ENCODE measurements around the gene C1GALT1. TPM values are rescaled to one million over a fixed set of nuclear protein-coding genes. Genes with fewer than 3 reads are reported as not detected.
"Not testable (repeated sequence)": the region's sequence is repeated elsewhere in the genome, so short reads cannot be mapped to it uniquely, and the experiment has no call there.

The C1GALT1 gene
- 42.1 and 44.2 TPM in 2 replicates for total RNA-seq

DNA sequence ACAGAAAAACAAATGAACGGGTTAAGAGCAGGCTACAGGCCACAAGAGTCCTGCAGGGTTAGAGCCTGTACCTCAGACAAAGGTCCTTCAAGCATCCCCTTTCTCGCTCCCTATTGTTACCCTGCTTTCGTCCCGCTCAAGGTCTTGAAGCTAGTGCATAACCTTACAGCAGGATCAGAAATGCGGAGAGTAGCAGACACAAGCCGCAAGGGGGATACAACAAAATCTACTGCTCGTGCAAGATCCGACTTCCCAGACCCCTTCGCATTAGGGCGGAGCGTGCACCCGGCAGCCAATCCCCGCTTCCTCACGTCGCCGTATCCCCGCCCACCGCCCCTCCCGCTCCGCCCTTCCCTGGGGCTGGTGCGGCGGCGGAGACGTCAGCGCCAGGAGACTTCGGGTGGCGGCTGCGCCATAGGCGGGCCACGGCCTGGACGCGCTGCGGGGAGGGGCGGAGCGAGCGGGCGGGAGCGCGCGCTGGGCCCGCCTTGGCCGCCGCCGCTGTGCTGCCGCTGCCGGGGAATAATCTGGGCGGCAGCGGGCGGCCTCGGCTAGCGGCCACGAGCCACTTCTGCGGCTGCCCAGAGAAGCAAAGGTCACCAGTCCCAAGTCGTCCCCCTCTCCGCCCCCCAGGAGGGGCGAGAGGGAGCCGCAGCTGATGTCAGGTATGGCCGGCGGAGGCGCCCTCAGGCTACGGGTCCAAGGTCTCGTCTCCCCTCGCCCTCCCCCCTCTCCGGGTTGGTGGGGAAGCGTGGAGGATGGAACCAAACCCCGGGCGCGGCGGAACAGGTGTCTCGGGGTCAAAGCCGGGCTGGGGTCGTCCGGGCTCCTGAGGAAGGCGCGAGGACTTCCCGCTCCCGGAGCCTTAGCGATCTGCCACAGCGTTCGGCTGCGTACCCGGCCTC, at the start of gene C1GALT1:
Gene C1GALT1 (plus strand): TSS at position 389 of the 905 bp plus-strand sequence. CDS start 51,776 bp downstream, outside the sequence.
- intact Hi-C loops (cut with micrococcal nuclease), result loop anchor here (1.0 to 5.0 kb wide), 11 partner anchors 19 to 786 kb away; partner anchors contain the start of genes GLCCI1, MIOS and UMAD1
- DNase-seq (peak; percentile 94), ATAC-seq (ENCODE audit: low read depth) (peak; percentile 84)
- Mint-ChIP-seq H3K4me1 (peaks cover 43% of the 10 kb centered on the region), H3K36me3 (ENCODE audit: low read depth) (peaks cover 27% of the 10 kb centered on the region), H3K9me3 (no peaks in the 10 kb centered on the region), H3K27ac (peak within 1 kb of the TSS; percentile 100), H3K27me3 (no peaks in the 10 kb centered on the region), H3K4me3 (peak within 1 kb of the TSS; percentile 99)
- POLR2A ChIA-PET, result interaction anchor here (0.5 to 4.1 kb wide), 28 partner anchors 10 to 786 kb away, joined by 3 to 53 read pairs (median 5); partner anchors contain the start of genes GLCCI1, MIOS and UMAD1
- CTCF ChIA-PET, result interaction anchor here (0.6 to 2.6 kb wide), 21 partner anchors 18 to 387 kb away, joined by 3 to 25 read pairs (median 4); no protein-coding TSS in a partner anchor
- TF ChIP-seq, protein P1, sequence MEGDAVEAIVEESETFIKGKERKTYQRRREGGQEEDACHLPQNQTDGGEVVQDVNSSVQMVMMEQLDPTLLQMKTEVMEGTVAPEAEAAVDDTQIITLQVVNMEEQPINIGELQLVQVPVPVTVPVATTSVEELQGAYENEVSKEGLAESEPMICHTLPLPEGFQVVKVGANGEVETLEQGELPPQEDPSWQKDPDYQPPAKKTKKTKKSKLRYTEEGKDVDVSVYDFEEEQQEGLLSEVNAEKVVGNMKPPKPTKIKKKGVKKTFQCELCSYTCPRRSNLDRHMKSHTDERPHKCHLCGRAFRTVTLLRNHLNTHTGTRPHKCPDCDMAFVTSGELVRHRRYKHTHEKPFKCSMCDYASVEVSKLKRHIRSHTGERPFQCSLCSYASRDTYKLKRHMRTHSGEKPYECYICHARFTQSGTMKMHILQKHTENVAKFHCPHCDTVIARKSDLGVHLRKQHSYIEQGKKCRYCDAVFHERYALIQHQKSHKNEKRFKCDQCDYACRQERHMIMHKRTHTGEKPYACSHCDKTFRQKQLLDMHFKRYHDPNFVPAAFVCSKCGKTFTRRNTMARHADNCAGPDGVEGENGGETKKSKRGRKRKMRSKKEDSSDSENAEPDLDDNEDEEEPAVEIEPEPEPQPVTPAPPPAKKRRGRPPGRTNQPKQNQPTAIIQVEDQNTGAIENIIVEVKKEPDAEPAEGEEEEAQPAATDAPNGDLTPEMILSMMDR (IDR thresholded peaks at IDR 0.05), result no peak

DNA sequence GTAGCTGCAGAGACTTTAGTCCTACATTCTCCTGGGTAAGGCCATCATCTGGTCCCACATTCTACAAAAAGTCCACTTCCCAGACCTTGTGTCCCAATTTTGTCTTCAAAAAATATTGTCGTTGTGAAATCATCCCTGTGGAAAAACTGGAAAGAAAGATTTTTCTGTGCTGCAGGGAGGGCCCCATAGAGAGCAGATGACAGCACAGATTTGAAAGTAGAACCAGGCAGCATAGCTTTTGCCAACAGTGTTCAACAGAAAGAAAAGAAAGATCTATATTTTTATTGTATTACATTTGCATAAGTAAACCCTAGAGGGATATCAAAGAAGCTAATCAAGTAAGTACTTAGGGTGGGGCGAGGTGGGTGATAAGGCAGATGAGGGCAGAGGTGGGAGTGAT, 48.3 kb upstream of the C1GALT1 start:
- Mint-ChIP-seq H3K4me3 (no peak overlapping the region), H3K9me3 (no peaks in the 10 kb centered on the region), H3K27ac (no peak overlapping the region), H3K36me3 (ENCODE audit: low read depth) (no peaks in the 10 kb centered on the region), H3K4me1 (peaks cover 20% of the 10 kb centered on the region), H3K27me3 (no peaks in the 10 kb centered on the region)
- ATAC-seq (ENCODE audit: low read depth) (no peak), DNase-seq (no peak)
- ChIA-PET POLR2A (interaction anchor here (0.6 kb wide), 1 partner anchor 13 kb away, joined by 3 read pairs; no protein-coding TSS in a partner anchor), CTCF (no interaction called here)
- intact Hi-C loops (cut with micrococcal nuclease), result no loop called here
- TF ChIP-seq, protein P1 (IDR thresholded peaks at IDR 0.05), result no peak

DNA sequence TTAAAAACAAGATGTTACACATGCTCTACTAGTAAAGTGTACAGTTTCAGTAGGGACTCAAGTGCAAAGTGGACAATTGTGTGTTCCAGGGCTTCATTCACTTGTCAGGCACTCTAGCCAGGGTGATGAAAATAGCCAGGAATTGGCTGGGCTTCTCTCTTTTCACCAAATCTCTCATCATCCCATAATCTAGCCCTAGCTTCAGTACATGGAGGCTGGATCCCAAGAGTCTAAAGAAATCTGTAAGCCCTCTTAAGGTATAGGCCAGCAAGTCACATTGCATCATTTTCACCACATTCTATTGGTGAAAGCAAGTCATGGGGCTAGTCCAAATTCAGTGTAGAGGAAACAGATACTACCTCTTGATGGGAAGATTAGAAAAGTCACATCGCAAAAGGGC, 47.3 kb upstream of the C1GALT1 start:
- H3K4me1 Mint-ChIP-seq, result peaks cover 20% of the 10 kb centered on the region
- ChIA-PET POLR2A (no interaction called here), CTCF (no interaction called here)
- intact Hi-C loops (cut with micrococcal nuclease), result no loop called here
- H3K9me3 Mint-ChIP-seq, result no peaks in the 10 kb centered on the region
- ATAC-seq (ENCODE audit: low read depth) (no peak), DNase-seq (no peak)
- TF ChIP-seq, protein P1 (IDR thresholded peaks at IDR 0.05), result no peak
- H3K4me3 Mint-ChIP-seq, result no peak overlapping the region
- H3K27ac Mint-ChIP-seq, result no peak overlapping the region
- H3K36me3 Mint-ChIP-seq (ENCODE audit: low read depth), result no peaks in the 10 kb centered on the region
- H3K27me3 Mint-ChIP-seq, result no peaks in the 10 kb centered on the region

DNA sequence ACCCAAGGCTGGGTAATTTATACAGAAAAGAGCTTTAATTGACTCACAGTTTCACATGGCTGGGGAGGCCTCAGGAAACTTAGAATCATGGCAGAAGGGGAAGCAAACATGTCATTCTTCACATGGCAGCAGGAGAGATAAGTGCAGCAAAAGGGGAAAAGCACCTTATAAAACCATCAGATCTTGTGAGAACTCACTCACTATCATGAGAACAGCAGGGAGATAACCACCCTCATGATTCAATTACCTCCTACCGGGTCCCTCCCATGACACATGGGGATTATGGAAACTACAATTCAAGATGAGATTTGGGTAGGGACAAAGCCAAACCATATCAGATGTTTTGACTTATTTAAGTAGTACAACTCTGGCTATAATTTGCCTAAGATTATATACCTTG, 46.4 kb upstream of the C1GALT1 start:
- DNase-seq; H3K36me3 Mint-ChIP-seq (ENCODE audit: low read depth); ATAC-seq (ENCODE audit: low read depth); H3K4me3 Mint-ChIP-seq; POLR2A ChIA-PET; H3K9me3 Mint-ChIP-seq; CTCF ChIA-PET; H3K27me3 Mint-ChIP-seq; H3K27ac Mint-ChIP-seq: not testable (repeated sequence)
- intact Hi-C loops (cut with micrococcal nuclease), result loop anchor here (2.0 kb wide), 1 partner anchor 21 kb away; no protein-coding TSS in a partner anchor
- peaks cover 17% of the 10 kb centered on the region for H3K4me1 Mint-ChIP-seq

DNA sequence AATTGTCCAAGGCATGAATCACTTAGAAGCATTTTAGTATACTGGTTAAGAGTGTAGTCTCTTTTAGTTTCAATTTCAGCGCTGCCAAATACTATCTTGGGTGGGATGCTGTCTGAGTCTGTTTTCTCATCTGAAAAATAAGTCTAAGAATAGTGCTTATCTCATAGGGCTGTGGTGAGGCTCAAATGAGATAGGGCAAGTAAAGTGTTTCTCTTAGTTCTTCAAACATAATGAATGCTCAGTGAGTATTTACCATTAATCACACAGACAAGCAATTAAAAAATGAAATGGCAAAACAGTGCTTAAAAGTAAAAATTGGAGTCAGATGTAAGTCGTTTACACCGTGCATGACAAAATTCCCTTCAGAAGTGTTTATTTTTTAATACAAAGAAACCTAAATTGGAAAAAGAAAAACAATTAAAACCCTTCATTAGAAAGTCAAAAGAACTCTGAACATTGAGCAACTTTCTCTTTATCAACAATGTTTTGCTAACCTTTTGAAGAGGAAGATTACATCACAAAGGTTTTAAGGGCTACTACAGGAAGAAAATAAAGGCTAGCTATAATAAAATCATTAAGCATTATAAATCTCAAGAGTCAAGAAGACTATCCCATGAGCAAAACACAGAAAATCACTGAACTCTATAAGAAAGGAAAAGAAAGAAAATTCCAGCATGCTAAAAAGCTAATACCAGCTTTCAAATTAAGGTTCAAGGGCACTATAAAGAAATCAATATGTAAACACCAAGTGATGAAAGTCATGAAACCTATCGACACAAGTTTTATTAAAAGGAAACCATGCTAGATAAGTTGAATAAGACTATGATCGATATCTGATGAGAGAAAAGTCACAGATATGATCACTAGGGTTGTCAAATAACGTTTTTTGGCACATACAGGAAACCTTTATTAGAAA, 45.6 kb upstream of the C1GALT1 start:
- Mint-ChIP-seq H3K4me1 (peaks cover 15% of the 10 kb centered on the region), H3K4me3 (no peak overlapping the region), H3K9me3 (no peaks in the 10 kb centered on the region), H3K27me3 (no peaks in the 10 kb centered on the region), H3K36me3 (ENCODE audit: low read depth) (no peaks in the 10 kb centered on the region), H3K27ac (peak overlapping the region; percentile 38)
- TF ChIP-seq, protein P1 (IDR thresholded peaks at IDR 0.05), result no peak
- ChIA-PET POLR2A (no interaction called here), CTCF (no interaction called here)
- DNase-seq (no peak), ATAC-seq (ENCODE audit: low read depth) (peak; percentile 21)
- intact Hi-C loops (cut with micrococcal nuclease), result loop anchor here (2.0 kb wide), 1 partner anchor 20 kb away; no protein-coding TSS in a partner anchor
